Bronchial epithelial cell (primary cell): ENCODE results near the gene LYPD3. TPM values are rescaled to one million over a fixed set of nuclear protein-coding genes. Genes with fewer than 3 reads are reported as not detected.

Source experiments
- DNase-seq: peaks from one replicate; pipeline ENCODE4 v3.0.0-alpha.2; 2010; ENCODE audit warnings: low read depth
- FAIRE-seq: peaks from 2 replicates; lab custom pipeline; 2011; peaks lifted over from hg19 to GRCh38; lab: Jason Lieb, UNC
- H3K27me3 ChIP-seq: 2 replicates; pipeline ENCODE4 v1.5.1; 2011; ENCODE audit warnings: low read length; ENCODE audit not compliant: control insufficient read depth, insufficient read depth
- H3K36me3 ChIP-seq: 2 replicates; pipeline ENCODE4 v1.5.1; 2011; ENCODE audit warnings: low read length; ENCODE audit not compliant: control insufficient read depth, insufficient read depth
- H3K4me3 ChIP-seq: 2 replicates; pipeline ENCODE4 v1.5.1; 2011; ENCODE audit warnings: mild to moderate bottlenecking, low read depth, low read length, control low read depth
- total RNA-seq: library from RNA; depleted of rRNA; stranded (reverse); fragments of >200 nt; gene quantifications from 2 replicates; pipeline ENCODE4 v1.2.1, GENCODE V29; 2014
- TF ChIP-seq, protein P1 (sequence below): IDR thresholded peaks from 2 replicates; pipeline ENCODE4 v1.5.1; 2011; ENCODE audit warnings: mild to moderate bottlenecking, moderate library complexity, low read length, control low read depth, inconsistent platforms; ENCODE audit not compliant: insufficient read depth, severe bottlenecking

LYPD3 gene
- total RNA-seq, 1 donor from 2014 or later: 6.6 TPM

DNA sequence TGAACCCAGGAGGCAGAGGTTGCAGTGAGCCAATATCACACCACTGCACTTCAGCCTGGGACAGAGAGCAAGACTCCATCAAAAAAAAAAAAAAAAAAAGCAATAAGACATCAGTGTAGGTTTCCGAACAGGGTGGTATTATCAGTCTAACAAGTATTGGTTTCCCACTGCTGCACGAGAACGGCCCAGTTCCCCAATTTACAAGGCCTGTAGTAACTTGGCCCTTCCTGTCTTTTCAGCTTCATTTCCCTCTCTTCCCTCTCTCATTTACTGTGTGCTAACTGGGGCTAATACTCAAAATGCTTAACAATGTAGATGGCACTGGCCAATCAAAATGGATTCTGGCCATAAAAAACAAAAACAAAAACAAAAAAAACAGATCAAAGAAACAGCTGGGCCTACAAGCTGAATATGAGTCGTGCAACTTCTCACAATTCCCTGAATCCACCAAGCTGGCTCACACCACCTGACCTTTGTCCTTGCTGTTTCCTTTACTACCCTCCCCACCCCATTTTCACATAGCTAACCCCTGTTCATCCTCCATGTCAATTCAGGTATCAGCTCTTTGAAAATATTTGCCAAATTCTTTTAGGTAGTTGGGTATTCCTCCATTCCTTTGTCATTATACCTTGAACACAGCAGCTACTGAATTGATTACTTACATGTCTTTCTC, 48.3 kb downstream of the LYPD3 start:
- H3K4me3 ChIP-seq: no peak overlapping the region
- no peaks in the 10 kb centered on the region for H3K27me3 ChIP-seq
- H3K36me3 ChIP-seq: no peaks in the 10 kb centered on the region
- TF ChIP-seq, protein P1, sequence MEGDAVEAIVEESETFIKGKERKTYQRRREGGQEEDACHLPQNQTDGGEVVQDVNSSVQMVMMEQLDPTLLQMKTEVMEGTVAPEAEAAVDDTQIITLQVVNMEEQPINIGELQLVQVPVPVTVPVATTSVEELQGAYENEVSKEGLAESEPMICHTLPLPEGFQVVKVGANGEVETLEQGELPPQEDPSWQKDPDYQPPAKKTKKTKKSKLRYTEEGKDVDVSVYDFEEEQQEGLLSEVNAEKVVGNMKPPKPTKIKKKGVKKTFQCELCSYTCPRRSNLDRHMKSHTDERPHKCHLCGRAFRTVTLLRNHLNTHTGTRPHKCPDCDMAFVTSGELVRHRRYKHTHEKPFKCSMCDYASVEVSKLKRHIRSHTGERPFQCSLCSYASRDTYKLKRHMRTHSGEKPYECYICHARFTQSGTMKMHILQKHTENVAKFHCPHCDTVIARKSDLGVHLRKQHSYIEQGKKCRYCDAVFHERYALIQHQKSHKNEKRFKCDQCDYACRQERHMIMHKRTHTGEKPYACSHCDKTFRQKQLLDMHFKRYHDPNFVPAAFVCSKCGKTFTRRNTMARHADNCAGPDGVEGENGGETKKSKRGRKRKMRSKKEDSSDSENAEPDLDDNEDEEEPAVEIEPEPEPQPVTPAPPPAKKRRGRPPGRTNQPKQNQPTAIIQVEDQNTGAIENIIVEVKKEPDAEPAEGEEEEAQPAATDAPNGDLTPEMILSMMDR: no peak
- DNase-seq (no peak), FAIRE-seq (no peak)

DNA sequence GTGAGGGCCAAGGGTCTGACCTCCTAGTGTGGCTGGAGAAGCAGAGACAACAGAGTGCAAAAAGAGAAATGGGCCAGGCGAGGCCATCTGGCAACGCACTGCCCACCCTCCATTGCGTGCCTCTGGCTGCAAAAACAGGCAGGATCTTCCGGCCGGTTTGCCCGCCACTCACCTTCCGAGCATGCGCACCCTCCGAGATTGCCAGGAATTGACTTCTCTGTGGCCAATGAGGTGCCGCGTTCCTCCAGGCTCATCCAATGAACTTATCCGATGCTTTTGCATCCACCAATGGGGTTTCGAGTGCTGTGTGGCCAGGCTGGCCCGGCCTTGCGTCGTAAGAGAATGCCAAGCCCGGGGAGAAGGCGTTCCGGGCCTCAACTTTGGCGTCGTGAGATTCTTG, 50.9 kb downstream of the LYPD3 start, which contains the start of gene TEX101:
TEX101 (plus strand) TSS at position 337 of the 400 bp plus-strand sequence. CDS start 1,030 bp downstream, outside the sequence.
- DNase-seq: no peak
- no peaks in the 10 kb centered on the region for H3K36me3 ChIP-seq
- no peak within 1 kb of the TSS for H3K4me3 ChIP-seq
- TF ChIP-seq, protein P1: no peak
- FAIRE-seq: no peak
- no peaks in the 10 kb centered on the region for H3K27me3 ChIP-seq

DNA sequence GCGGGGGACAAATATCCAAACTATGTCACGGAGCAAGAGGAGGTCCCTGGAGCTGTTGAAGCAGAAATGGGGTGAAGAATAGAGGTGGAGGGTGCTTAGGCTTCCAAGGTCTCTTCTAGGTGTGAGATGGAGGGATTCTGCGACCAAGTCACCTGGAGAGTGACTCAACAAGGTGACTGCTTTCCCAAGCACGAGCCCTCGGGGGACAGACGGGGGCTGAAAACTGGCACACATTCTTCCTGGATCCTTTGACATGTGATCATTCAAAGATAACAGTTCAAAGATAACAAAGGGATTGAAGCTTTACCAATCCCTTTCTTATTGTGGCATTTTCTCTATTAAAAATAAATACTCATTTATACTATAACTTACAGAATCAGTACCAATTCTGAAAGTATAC, 53.0 kb downstream of the LYPD3 start:
- no peak for DNase-seq

More for the DNA sequence above, 53.0 kb downstream of the LYPD3 start:
- Histone ChIP-seq H3K36me3 (no peaks in the 10 kb centered on the region), H3K27me3 (no peaks in the 10 kb centered on the region), H3K4me3 (no peak overlapping the region)
- FAIRE-seq: no peak
- TF ChIP-seq, protein P1: no peak

Other genes with a start within 250 kb of the LYPD3 start
- gene PSG9, start 196.1 kb downstream of the LYPD3 start, total RNA-seq: not detected in 2 replicates
- 0.26 and 6.3 TPM in 2 replicates for gene CD177, start 111.9 kb downstream of the LYPD3 start, total RNA-seq
- gene TEX101, start 50.7 kb downstream of the LYPD3 start, total RNA-seq: 0.26 TPM in 1 of 2 replicates, not detected in the other
- 7.9 and 32.3 TPM in 2 replicates for gene PHLDB3, start 39.1 kb upstream of the LYPD3 start, total RNA-seq
- gene ETHE1, start 61.6 kb upstream of the LYPD3 start, total RNA-seq: 179 and 183 TPM in 2 replicates
- not detected in 2 replicates for gene ZNF575, start 67.6 kb upstream of the LYPD3 start, total RNA-seq
- gene XRCC1, start 109.9 kb upstream of the LYPD3 start, total RNA-seq: 8.3 and 10.5 TPM in 2 replicates
- 0.53 and 0.64 TPM in 2 replicates for gene PINLYP, start 110.2 kb upstream of the LYPD3 start, total RNA-seq
- 15.9 and 19.5 TPM in 2 replicates for gene IRGQ, start 130.5 kb upstream of the LYPD3 start, total RNA-seq
- 9.5 and 10.5 TPM in 2 replicates for gene ZNF576, start 131.0 kb upstream of the LYPD3 start, total RNA-seq
- gene SRRM5, start 146.5 kb upstream of the LYPD3 start, total RNA-seq: not detected in 2 replicates
- gene ZNF428, start 154.0 kb upstream of the LYPD3 start, total RNA-seq: 14.5 and 19.3 TPM in 2 replicates
- 13.4 and 19.1 TPM in 2 replicates for gene CADM4, start 174.2 kb upstream of the LYPD3 start, total RNA-seq
- 16.6 and 27.1 TPM in 2 replicates for gene PLAUR, start 204.6 kb upstream of the LYPD3 start, total RNA-seq